ENCODE measurements around the gene LRP8. TPM values are rescaled to one million over a fixed set of nuclear protein-coding genes. Genes with fewer than 3 reads are reported as not detected.

Gene LRP8
- total and polyA plus RNA-seq, 2 of the 4 experiments (the other 2 are of a cell fraction) = 12.0 to 12.1 TPM

DNA sequence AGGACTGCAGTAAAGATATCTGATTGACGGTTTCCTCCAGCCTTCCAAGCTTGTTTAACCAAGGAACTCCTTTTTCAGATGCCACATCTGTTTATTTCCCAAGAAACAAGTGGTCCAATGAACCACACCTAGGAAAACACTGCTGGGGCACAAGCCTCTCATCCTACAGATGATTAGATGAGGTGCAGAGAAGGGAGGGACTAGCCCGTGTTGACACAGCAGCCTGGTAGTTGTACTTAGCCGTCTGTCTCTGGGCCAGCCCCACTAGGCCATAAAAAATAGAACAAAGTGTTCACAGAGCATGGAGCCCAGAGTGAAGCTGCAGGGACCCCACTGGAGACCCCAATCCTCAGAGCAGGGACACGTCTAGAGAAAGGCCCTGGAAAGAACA, 32.1 kb downstream of the LRP8 start:
- H4K20me1 ChIP-seq (ENCODE audit: insufficient read depth, low read length) = peaks cover 5% of the 10 kb centered on the region
- dilution Hi-C loops (cut with HindIII; ENCODE audit: low sequenced_read_pairs, unreplicated experiment) = no loop called here
- H3K4me2 ChIP-seq (ENCODE audit: low read depth, low read length) = no peak overlapping the region
- H4K91ac ChIP-seq (ENCODE audit: insufficient read depth, low read depth, low read length) = no peak overlapping the region
- no peak overlapping the region; the same call in 1 of the 2 replicates for H3K23ac ChIP-seq (ENCODE audit: low read depth, low read length)
- no peak overlapping the region for H3K56ac ChIP-seq (ENCODE audit: extremely low read depth, insufficient read depth, low read length)
- H3K9me3 ChIP-seq (ENCODE audit: control insufficient read depth, insufficient read depth, low read length) = no peaks in the 10 kb centered on the region
- peaks cover 13% of the 10 kb centered on the region for H3K4me1 ChIP-seq (ENCODE audit: control insufficient read depth, insufficient read depth, low read length)
- ATAC-seq (ENCODE audit: low read depth) (no peak), DNase-seq (no peak)
- in situ Hi-C loops (cut with MboI; ENCODE audit: low sequenced_read_pairs) = no loop called here
- no peak overlapping the region for H2BK20ac ChIP-seq (ENCODE audit: low read depth, low read length)
- no peak overlapping the region for H3K4me3 ChIP-seq (ENCODE audit: insufficient read depth, low read depth, low read length)
- no peak overlapping the region for H3K9ac ChIP-seq (ENCODE audit: low read depth, low read length)
- H3K14ac ChIP-seq (replicated peaks; ENCODE audit: low read depth, low read length) = no peak overlapping the region
- H3K27ac ChIP-seq (ENCODE audit: insufficient read depth, low read length) = no peak overlapping the region
- CTCF ChIA-PET = no interaction called here
- intact Hi-C loops (cut with micrococcal nuclease) = no loop called here
- H2BK5ac ChIP-seq (ENCODE audit: low read depth, low read length, poor library complexity, severe bottlenecking) = no peak overlapping the region
- H3K9me1 ChIP-seq (ENCODE audit: insufficient read depth, low read length) = peaks cover 13% of the 10 kb centered on the region
- TF ChIP-seq FOS (IDR thresholded peaks at IDR 0.05; ENCODE audit: low read depth, low read length) = no peak
- TF ChIP-seq SMC3 (IDR thresholded peaks at IDR 0.05; ENCODE audit: low read depth, low read length) = no peak
- TF ChIP-seq POLR2A (IDR thresholded peaks at IDR 0.05; ENCODE audit: low read depth, low read length) = no peak
- TF ChIP-seq, protein P1, sequence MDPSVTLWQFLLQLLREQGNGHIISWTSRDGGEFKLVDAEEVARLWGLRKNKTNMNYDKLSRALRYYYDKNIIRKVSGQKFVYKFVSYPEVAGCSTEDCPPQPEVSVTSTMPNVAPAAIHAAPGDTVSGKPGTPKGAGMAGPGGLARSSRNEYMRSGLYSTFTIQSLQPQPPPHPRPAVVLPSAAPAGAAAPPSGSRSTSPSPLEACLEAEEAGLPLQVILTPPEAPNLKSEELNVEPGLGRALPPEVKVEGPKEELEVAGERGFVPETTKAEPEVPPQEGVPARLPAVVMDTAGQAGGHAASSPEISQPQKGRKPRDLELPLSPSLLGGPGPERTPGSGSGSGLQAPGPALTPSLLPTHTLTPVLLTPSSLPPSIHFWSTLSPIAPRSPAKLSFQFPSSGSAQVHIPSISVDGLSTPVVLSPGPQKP (IDR thresholded peaks at IDR 0.05; ENCODE audit: borderline replicate concordance, low read depth, low read length) = no peak
- TF ChIP-seq RCOR1 (IDR thresholded peaks at IDR 0.05; ENCODE audit: insufficient replicate concordance, low read length) = no peak
- no peak for TF ChIP-seq NFE2L2 (IDR thresholded peaks at IDR 0.05; ENCODE audit: low read depth, low read length)
- TF ChIP-seq MAFK (IDR thresholded peaks at IDR 0.05; ENCODE audit: low read depth, low read length) = no peak
- no peak for TF ChIP-seq RAD21 (IDR thresholded peaks at IDR 0.05; ENCODE audit: low read length)
- TF ChIP-seq, protein P2, sequence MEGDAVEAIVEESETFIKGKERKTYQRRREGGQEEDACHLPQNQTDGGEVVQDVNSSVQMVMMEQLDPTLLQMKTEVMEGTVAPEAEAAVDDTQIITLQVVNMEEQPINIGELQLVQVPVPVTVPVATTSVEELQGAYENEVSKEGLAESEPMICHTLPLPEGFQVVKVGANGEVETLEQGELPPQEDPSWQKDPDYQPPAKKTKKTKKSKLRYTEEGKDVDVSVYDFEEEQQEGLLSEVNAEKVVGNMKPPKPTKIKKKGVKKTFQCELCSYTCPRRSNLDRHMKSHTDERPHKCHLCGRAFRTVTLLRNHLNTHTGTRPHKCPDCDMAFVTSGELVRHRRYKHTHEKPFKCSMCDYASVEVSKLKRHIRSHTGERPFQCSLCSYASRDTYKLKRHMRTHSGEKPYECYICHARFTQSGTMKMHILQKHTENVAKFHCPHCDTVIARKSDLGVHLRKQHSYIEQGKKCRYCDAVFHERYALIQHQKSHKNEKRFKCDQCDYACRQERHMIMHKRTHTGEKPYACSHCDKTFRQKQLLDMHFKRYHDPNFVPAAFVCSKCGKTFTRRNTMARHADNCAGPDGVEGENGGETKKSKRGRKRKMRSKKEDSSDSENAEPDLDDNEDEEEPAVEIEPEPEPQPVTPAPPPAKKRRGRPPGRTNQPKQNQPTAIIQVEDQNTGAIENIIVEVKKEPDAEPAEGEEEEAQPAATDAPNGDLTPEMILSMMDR (conservative IDR thresholded peaks at IDR 0.05; ENCODE audit: low read depth, low read length) = no peak
- no peak for TF ChIP-seq MXI1 (IDR thresholded peaks at IDR 0.05; ENCODE audit: borderline replicate concordance, low read depth, low read length)
- TF ChIP-seq, protein P3, sequence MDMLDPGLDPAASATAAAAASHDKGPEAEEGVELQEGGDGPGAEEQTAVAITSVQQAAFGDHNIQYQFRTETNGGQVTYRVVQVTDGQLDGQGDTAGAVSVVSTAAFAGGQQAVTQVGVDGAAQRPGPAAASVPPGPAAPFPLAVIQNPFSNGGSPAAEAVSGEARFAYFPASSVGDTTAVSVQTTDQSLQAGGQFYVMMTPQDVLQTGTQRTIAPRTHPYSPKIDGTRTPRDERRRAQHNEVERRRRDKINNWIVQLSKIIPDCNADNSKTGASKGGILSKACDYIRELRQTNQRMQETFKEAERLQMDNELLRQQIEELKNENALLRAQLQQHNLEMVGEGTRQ (IDR thresholded peaks at IDR 0.05; ENCODE audit: low read depth, low read length) = no peak
- no peak for TF ChIP-seq CEBPB (IDR thresholded peaks at IDR 0.05; ENCODE audit: low read depth, low read length)
- TF ChIP-seq MAZ (IDR thresholded peaks at IDR 0.05; ENCODE audit: borderline replicate concordance, low read depth, low read length) = no peak
- TF ChIP-seq RFX5 (IDR thresholded peaks at IDR 0.05; ENCODE audit: low read depth, low read length) = no peak
- no peak for TF ChIP-seq BHLHE40 (IDR thresholded peaks at IDR 0.05; ENCODE audit: low read depth, low read length)
- TF ChIP-seq CHD1 (IDR thresholded peaks at IDR 0.05; ENCODE audit: low read depth, low read length) = no peak
- no CpG with 5 or more reads among the region's 4 CpGs for WGBS, 2 experiments (ENCODE audit: extremely low coverage in 2 of 2, insufficient read length in 1 of 2)
- H4K8ac ChIP-seq (ENCODE audit: low read depth in 2 of 2, low read length in 2 of 2) = no peak overlapping the region
- H4K5ac ChIP-seq (ENCODE audit: low read depth, low read length) = no peak overlapping the region
- no peak overlapping the region for H2AFZ ChIP-seq (replicated peaks; ENCODE audit: low read length, poor library complexity)
- no peak overlapping the region for H3K18ac ChIP-seq (ENCODE audit: low read depth, low read length)
- no peak overlapping the region for H2AK5ac ChIP-seq (ENCODE audit: low read depth, low read length)
- no peaks in the 10 kb centered on the region for H3K36me3 ChIP-seq (ENCODE audit: control insufficient read depth, insufficient read depth, low read length)
- peaks cover 8 to 10% of the 10 kb centered on the region in 2 experiments; a peak in 2 of 4 replicates for H3K79me1 ChIP-seq (ENCODE audit: low read depth in 1 of 2, low read length in 2 of 2)
- POLR2A ChIA-PET (ENCODE audit: unreplicated experiment) = no interaction called here
- no peaks in the 10 kb centered on the region for H3K27me3 ChIP-seq (ENCODE audit: control insufficient read depth, insufficient read depth, low read length)
- no TSS peak for BruUV-seq (replicated peaks)
- H3K4ac ChIP-seq (ENCODE audit: low read depth, low read length) = no peak overlapping the region
- no peak overlapping the region for H2BK120ac ChIP-seq (ENCODE audit: low read depth, low read length)
- no peak overlapping the region for H2BK15ac ChIP-seq (ENCODE audit: low read depth, low read length)
- no peak overlapping the region for H2AK9ac ChIP-seq (replicated peaks; ENCODE audit: low read depth, low read length, poor library complexity)

Data from IMR-90 (cell line).